Measurements from ENCODE around the gene C9orf153. TPM values are rescaled to one million over a fixed set of nuclear protein-coding genes. Genes with fewer than 3 reads are reported as not detected.

The C9orf153 gene
- total and polyA plus RNA-seq, 2 experiments from 2014 or later: 1.0 TPM; not detected in 1

- H3K4me3 ChIP-seq: no peak overlapping the region
- no peaks in the 10 kb centered on the region for H3K27me3 ChIP-seq
- no peak for TF ChIP-seq CTCF (IDR thresholded peaks at IDR 0.05; ENCODE audit: low read depth, low read length)
- H3K4me1 ChIP-seq (ENCODE audit: low read depth): peaks cover 14% of the 10 kb centered on the region
- no peaks in the 10 kb centered on the region for H3K9me3 ChIP-seq (ENCODE audit: low read depth)
- no peaks in the 10 kb centered on the region for H3K36me3 ChIP-seq
- peak overlapping the region; percentile 13 for H3K27ac ChIP-seq
- no peak for DNase-seq (ENCODE audit: low read depth in 1 of 2, low spot score in 1 of 2)
These were observed 20.4 kb upstream of the C9orf153 start for GRCh38 chr9:86279839-86280238.

GRCh38 chr9:86277072-86277471 is 17.6 kb upstream of the C9orf153 start:
- Histone ChIP-seq H3K27ac (no peak overlapping the region), H3K9me3 (ENCODE audit: low read depth) (no peaks in the 10 kb centered on the region), H3K27me3 (no peaks in the 10 kb centered on the region), H3K4me3 (no peak overlapping the region), H3K4me1 (ENCODE audit: low read depth) (peaks cover 14% of the 10 kb centered on the region), H3K36me3 (peaks cover 14% of the 10 kb centered on the region)
- no peak for TF ChIP-seq CTCF (IDR thresholded peaks at IDR 0.05; ENCODE audit: low read depth, low read length)
- no peak for DNase-seq (ENCODE audit: low read depth in 1 of 2, low spot score in 1 of 2)

GRCh38 chr9:86275962-86276361 is 16.5 kb upstream of the C9orf153 start:
- no peak for DNase-seq (ENCODE audit: low read depth in 1 of 2, low spot score in 1 of 2)
- H3K27ac ChIP-seq: no peak overlapping the region
- peaks cover 25% of the 10 kb centered on the region for H3K36me3 ChIP-seq
- no peak overlapping the region for H3K4me3 ChIP-seq
- H3K9me3 ChIP-seq (ENCODE audit: low read depth): no peaks in the 10 kb centered on the region
- H3K4me1 ChIP-seq (ENCODE audit: low read depth): peaks cover 10% of the 10 kb centered on the region
- H3K27me3 ChIP-seq: no peaks in the 10 kb centered on the region
- peak; percentile 25 for TF ChIP-seq CTCF (IDR thresholded peaks at IDR 0.05; ENCODE audit: low read depth, low read length)

- TF ChIP-seq CTCF (IDR thresholded peaks at IDR 0.05; ENCODE audit: low read depth, low read length): no peak
- Histone ChIP-seq H3K4me1 (ENCODE audit: low read depth) (peaks cover 5% of the 10 kb centered on the region), H3K27me3 (no peaks in the 10 kb centered on the region)
These were observed 15.6 kb upstream of the C9orf153 start for GRCh38 chr9:86274821-86275643.

GRCh38 chr9:86272221-86272620 is 12.8 kb upstream of the C9orf153 start:
- DNase-seq (ENCODE audit: low read depth in 1 of 2, low spot score in 1 of 2): no peak
- Histone ChIP-seq H3K4me1 (ENCODE audit: low read depth) (no peaks in the 10 kb centered on the region), H3K36me3 (peaks cover 26% of the 10 kb centered on the region), H3K27me3 (no peaks in the 10 kb centered on the region), H3K9me3 (ENCODE audit: low read depth) (no peaks in the 10 kb centered on the region), H3K27ac (no peak overlapping the region), H3K4me3 (no peak overlapping the region)
- no peak for TF ChIP-seq CTCF (IDR thresholded peaks at IDR 0.05; ENCODE audit: low read depth, low read length)

More at GRCh38 chr9:86274821-86275643, 15.6 kb upstream of the C9orf153 start:
- H3K4me3 ChIP-seq: no peak overlapping the region
- H3K27ac ChIP-seq: no peak overlapping the region
- peaks cover 26% of the 10 kb centered on the region for H3K36me3 ChIP-seq
- no peak for DNase-seq (ENCODE audit: low read depth in 1 of 2, low spot score in 1 of 2)
- H3K9me3 ChIP-seq (ENCODE audit: low read depth): no peaks in the 10 kb centered on the region
